Mesendoderm (in vitro differentiated cells): ENCODE results near the gene ASCC2.

ENCODE experiments used
- DNase-seq: peaks from one replicate; pipeline ENCODE4 v3.0.0; 2013
- H2AK5ac ChIP-seq: 2 replicates; pipeline ENCODE4 v1.6.1; 2013; ENCODE audit warnings: low read length, inconsistent platforms
- H2BK120ac ChIP-seq: 2 replicates; pipeline ENCODE4 v1.6.1; 2013; ENCODE audit warnings: low read depth, mild to moderate bottlenecking, low read length, moderate library complexity, mixed read lengths
- H2BK15ac ChIP-seq: replicated peaks from 2 replicates; pipeline ENCODE4 v1.6.1; 2013; ENCODE audit warnings: low read depth, mild to moderate bottlenecking, moderate library complexity
- H2BK5ac ChIP-seq: 2 replicates; pipeline ENCODE4 v1.6.1; 2013; ENCODE audit warnings: low read length, inconsistent platforms
- H3K18ac ChIP-seq: 2 replicates; pipeline ENCODE4 v1.6.1; 2013; ENCODE audit warnings: mild to moderate bottlenecking, low read length, mixed read lengths
- H3K23ac ChIP-seq: one replicate; pipeline ENCODE4 v1.6.1; 2013; ENCODE audit warnings: low read length
- H3K27ac ChIP-seq: 2 replicates; pipeline ENCODE4 v1.5.1; 2013; ENCODE audit warnings: low read depth, mild to moderate bottlenecking, inconsistent platforms, low read length, moderate library complexity
- H3K27me3 ChIP-seq: 2 replicates; pipeline ENCODE4 v1.6.1; 2013; ENCODE audit warnings: low read length, control low read depth, mild to moderate bottlenecking, inconsistent platforms; ENCODE audit not compliant: insufficient read depth, poor library complexity
- H3K36me3 ChIP-seq: 2 replicates; pipeline ENCODE4 v1.6.1; 2013; ENCODE audit warnings: low read length, inconsistent platforms; ENCODE audit not compliant: control insufficient read depth, insufficient read depth
- H3K4ac ChIP-seq: one replicate; pipeline ENCODE4 v1.6.1; 2013; ENCODE audit warnings: low read depth, mild to moderate bottlenecking, low read length, moderate library complexity
- H3K4me1 ChIP-seq: 2 replicates; pipeline ENCODE4 v1.6.1; 2013; ENCODE audit warnings: low read depth, low read length, inconsistent platforms; ENCODE audit not compliant: control insufficient read depth
- H3K4me2 ChIP-seq: 2 replicates; pipeline ENCODE4 v1.6.1; 2013; ENCODE audit warnings: low read length
- H3K4me3 ChIP-seq: 2 replicates; pipeline ENCODE4 v1.5.1; 2013; ENCODE audit warnings: mild to moderate bottlenecking, low read length
- H3K56ac ChIP-seq: one replicate; pipeline ENCODE4 v1.6.1; 2013; ENCODE audit warnings: low read length
- H3K79me1 ChIP-seq: 2 replicates; pipeline ENCODE4 v1.6.1; 2013; ENCODE audit warnings: low read length, inconsistent platforms
- H3K79me2 ChIP-seq: 2 replicates; pipeline ENCODE4 v1.6.1; 2013; ENCODE audit warnings: mild to moderate bottlenecking, low read length; ENCODE audit not compliant: control insufficient read depth, insufficient read depth
- H3K9ac ChIP-seq: 2 replicates; pipeline ENCODE4 v1.6.1; 2013; ENCODE audit warnings: low read length, inconsistent platforms
- H4K5ac ChIP-seq: one replicate; pipeline ENCODE4 v1.6.1; 2013; ENCODE audit warnings: low read length
- H4K8ac ChIP-seq: one replicate; pipeline ENCODE4 v1.6.1; 2013; ENCODE audit warnings: low read depth, mild to moderate bottlenecking, control low read depth, low read length, moderate library complexity
- WGBS: extraction: QIAGEN DNeasy Blood & Tissue Kit; methylation state at CpG from one replicate; pipeline ENCODE4 v1.1.7; 2013; ENCODE audit warnings: low lambda C conversion rate, missing lambda C conversion rate; ENCODE audit not compliant: insufficient coverage; ENCODE audit errors: extremely low coverage; 5-methylcytosine and 5-hydroxymethylcytosine counted together

The ASCC2 gene

DNA sequence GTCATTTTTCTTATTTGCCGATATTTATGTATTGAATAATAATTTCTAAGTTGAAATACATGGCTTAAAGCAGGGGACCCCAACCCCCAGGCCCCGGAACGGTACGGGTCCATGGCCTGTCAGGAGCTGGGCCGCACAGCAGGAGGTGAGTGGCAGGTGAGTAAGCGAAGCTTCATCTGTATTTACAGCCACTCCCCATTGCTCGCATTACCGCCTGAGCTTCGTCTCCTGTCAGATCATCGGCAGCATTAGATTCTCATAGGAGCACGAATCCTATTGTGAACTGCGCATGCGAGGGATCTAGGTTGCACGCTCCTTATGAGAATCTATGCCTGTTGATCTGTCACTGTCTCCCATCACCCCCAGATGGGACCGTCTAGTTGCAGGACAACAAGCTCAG is 75.8 kb downstream of the ASCC2 start:
- no peak overlapping the region for H2BK5ac ChIP-seq
- H3K79me1 ChIP-seq = no peaks in the 10 kb centered on the region
- no peak overlapping the region for H3K56ac ChIP-seq
- H3K4me2 ChIP-seq = no peak overlapping the region
- no peak overlapping the region for H3K18ac ChIP-seq
- H3K4me3 ChIP-seq = no peak overlapping the region
- H3K9ac ChIP-seq = no peak overlapping the region
- no peak overlapping the region for H2BK15ac ChIP-seq
- no peak for DNase-seq
- H3K36me3 ChIP-seq = no peaks in the 10 kb centered on the region
- H3K23ac ChIP-seq = no peak overlapping the region
- no peak overlapping the region for H2BK120ac ChIP-seq
- WGBS = no CpG with 5 or more reads among the region's 15 CpGs
- no peak overlapping the region for H4K8ac ChIP-seq
- H3K4me1 ChIP-seq = no peaks in the 10 kb centered on the region
- no peak overlapping the region for H4K5ac ChIP-seq
- H2AK5ac ChIP-seq = no peak overlapping the region
- no peaks in the 10 kb centered on the region for H3K79me2 ChIP-seq
- no peak overlapping the region for H3K4ac ChIP-seq
- H3K27me3 ChIP-seq = no peaks in the 10 kb centered on the region
- H3K27ac ChIP-seq = no peak overlapping the region

DNA sequence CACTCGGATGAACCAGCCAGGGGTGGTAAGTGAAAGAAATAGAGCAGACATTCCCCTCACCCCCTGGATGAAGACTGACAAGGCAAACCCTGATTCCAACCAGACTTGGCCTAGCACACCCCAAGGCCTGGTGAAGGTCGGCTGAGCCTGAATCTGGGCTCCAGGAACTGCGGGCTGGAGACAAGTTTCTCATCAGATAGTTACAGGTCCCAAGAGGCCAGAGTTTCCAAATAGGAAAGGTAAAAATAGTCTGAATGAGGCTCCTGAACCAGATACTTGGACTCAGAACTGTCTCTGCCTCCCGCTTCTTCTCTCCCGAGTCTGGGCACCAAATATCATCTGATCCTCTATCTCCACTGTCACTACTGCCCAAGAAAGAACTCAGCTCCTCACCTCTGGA is 79.1 kb downstream of the ASCC2 start:
- no peak for DNase-seq
- Histone ChIP-seq H3K36me3 (no peaks in the 10 kb centered on the region), H3K79me2 (no peaks in the 10 kb centered on the region), H4K5ac (no peak overlapping the region), H3K79me1 (no peaks in the 10 kb centered on the region), H3K4me2 (no peak overlapping the region), H3K27ac (no peak overlapping the region), H2BK5ac (no peak overlapping the region), H3K23ac (no peak overlapping the region), H3K56ac (no peak overlapping the region), H4K8ac (no peak overlapping the region), H2AK5ac (no peak overlapping the region), H3K9ac (no peak overlapping the region), H3K4me3 (no peak overlapping the region), H2BK120ac (no peak overlapping the region), H3K4me1 (no peaks in the 10 kb centered on the region), H2BK15ac (no peak overlapping the region), H3K27me3 (no peaks in the 10 kb centered on the region), H3K18ac (no peak overlapping the region), H3K4ac (no peak overlapping the region)
- WGBS = no CpG with 5 or more reads among the region's 5 CpGs

DNA sequence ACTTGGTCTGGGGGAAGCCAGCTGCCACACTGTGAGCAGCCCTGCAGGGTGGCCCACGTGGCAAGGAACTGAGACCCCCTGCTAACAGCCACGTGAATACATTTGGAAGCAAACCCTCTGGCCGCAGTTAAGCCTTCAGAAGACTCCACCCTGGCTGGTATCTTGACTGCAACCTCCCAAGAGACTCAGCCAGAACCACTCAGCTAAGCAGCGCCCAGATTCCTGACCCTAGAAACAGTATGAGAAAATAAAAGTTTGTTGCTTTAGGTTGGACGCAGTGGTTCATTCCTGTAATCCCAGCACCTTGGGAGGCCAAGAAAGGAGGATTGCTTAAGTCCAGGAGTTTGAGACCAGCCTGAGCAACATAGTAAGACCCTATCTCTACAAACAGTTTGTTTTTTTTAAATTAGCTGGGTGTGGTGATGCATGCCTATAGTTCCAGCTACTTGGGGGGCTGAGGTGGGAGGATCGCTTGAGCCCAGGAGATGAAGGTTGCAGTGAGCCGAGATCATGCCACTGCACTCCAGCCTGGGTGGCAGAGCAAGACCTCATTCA is 79.9 kb downstream of the ASCC2 start:
- no peak overlapping the region for H4K8ac ChIP-seq
- no peak overlapping the region for H2AK5ac ChIP-seq
- H3K9ac ChIP-seq = no peak overlapping the region
- H2BK15ac ChIP-seq = no peak overlapping the region
- no peak overlapping the region for H2BK120ac ChIP-seq
- no peak overlapping the region for H3K4ac ChIP-seq
- DNase-seq = no peak
- no peak overlapping the region for H3K56ac ChIP-seq
- no peak overlapping the region for H3K4me2 ChIP-seq
- H2BK5ac ChIP-seq = no peak overlapping the region
- no peaks in the 10 kb centered on the region for H3K27me3 ChIP-seq
- H3K27ac ChIP-seq = no peak overlapping the region
- H3K23ac ChIP-seq = no peak overlapping the region
- no peaks in the 10 kb centered on the region for H3K79me1 ChIP-seq
- no peak overlapping the region for H3K4me3 ChIP-seq
- H3K36me3 ChIP-seq = no peaks in the 10 kb centered on the region
- H3K18ac ChIP-seq = no peak overlapping the region
- no CpG with 5 or more reads among the region's 7 CpGs for WGBS
- H3K79me2 ChIP-seq = no peaks in the 10 kb centered on the region
- H4K5ac ChIP-seq = no peak overlapping the region
- H3K4me1 ChIP-seq = no peaks in the 10 kb centered on the region

DNA sequence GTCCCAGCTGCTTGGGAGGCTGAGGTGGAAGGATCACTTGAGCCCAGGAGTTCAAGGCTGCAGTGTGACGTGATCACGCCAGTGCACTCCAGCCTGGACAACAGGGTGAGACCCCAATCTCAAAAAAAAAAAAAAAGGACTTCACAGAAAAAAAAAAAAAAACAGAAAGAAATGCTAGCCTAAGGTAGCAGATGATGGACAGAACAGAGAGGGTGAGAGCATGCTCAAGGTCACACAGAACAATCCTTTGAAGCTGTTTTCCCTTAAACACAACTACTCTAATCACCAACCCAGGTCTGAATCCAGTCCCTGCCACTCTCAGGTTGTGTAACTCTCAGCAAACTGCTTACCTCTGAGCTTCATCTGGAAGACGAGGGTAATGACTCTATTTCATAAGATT is 81.0 kb downstream of the ASCC2 start:
- Histone ChIP-seq H4K5ac (no peak overlapping the region), H2BK15ac (no peak overlapping the region), H3K27ac (no peak overlapping the region), H2BK120ac (no peak overlapping the region), H3K4me2 (no peak overlapping the region), H3K56ac (no peak overlapping the region), H3K79me1 (no peaks in the 10 kb centered on the region), H3K23ac (no peak overlapping the region), H3K4me3 (no peak overlapping the region), H4K8ac (no peak overlapping the region), H3K4me1 (no peaks in the 10 kb centered on the region), H3K36me3 (no peaks in the 10 kb centered on the region), H2AK5ac (no peak overlapping the region), H3K9ac (no peak overlapping the region), H3K79me2 (no peaks in the 10 kb centered on the region), H3K27me3 (no peaks in the 10 kb centered on the region), H3K18ac (no peak overlapping the region), H2BK5ac (no peak overlapping the region), H3K4ac (no peak overlapping the region)
- no CpG with 5 or more reads among the region's 3 CpGs for WGBS
- no peak for DNase-seq

DNA sequence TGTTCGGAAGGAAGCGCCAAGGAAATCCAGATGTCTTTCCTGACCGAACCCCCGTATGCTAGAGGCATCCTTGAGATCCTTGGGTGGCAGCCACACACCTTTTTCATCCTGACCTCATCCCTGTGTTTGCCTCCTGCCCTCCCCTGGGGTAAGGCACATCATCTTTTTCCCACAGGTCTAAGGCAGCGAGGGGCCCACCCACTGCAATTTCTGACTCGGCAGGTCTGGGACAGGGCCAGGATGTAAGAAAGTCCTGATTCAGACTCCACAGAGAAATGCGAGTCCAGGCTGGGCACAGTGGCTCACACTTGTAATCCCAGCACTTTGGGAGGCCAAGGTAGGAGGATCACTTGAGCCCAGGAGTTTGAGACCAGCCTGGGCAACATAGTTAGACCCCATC is 81.7 kb downstream of the ASCC2 start:
- Histone ChIP-seq H3K79me1 (no peaks in the 10 kb centered on the region), H3K79me2 (no peaks in the 10 kb centered on the region), H3K36me3 (no peaks in the 10 kb centered on the region), H3K4me1 (no peaks in the 10 kb centered on the region), H3K27me3 (no peaks in the 10 kb centered on the region), H3K23ac (no peak overlapping the region), H3K27ac (no peak overlapping the region), H3K56ac (no peak overlapping the region), H2BK5ac (no peak overlapping the region), H2AK5ac (no peak overlapping the region), H3K4me3 (no peak overlapping the region), H4K8ac (no peak overlapping the region), H3K4ac (no peak overlapping the region), H2BK15ac (no peak overlapping the region), H2BK120ac (no peak overlapping the region), H3K18ac (no peak overlapping the region), H3K4me2 (no peak overlapping the region), H3K9ac (no peak overlapping the region), H4K5ac (no peak overlapping the region)
- no peak for DNase-seq
- no CpG with 5 or more reads among the region's 7 CpGs for WGBS

DNA sequence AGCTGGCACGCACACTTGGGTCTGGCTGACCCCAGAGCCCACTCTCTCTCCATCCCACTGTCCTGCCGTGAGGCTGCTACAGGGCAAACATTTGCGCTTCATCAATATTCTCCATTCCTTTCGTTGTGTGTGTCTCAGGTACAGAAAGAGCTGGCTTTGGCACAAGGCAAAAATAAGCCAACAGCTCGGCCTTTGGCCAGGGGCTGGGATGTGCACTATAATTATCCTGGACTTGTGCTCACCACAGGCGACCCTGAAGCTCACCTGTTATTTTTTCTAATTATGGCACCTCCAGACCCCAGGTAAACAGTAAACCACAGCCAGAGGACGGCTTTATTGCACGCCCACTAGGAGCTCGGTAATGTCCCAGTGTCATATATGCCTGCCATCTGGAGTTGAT is 82.2 kb downstream of the ASCC2 start:
- H3K79me1 ChIP-seq = no peaks in the 10 kb centered on the region
- H3K56ac ChIP-seq = no peak overlapping the region
- WGBS = no CpG with 5 or more reads among the region's 9 CpGs
- H3K27ac ChIP-seq = no peak overlapping the region
- H3K9ac ChIP-seq = no peak overlapping the region
- no peaks in the 10 kb centered on the region for H3K36me3 ChIP-seq
- no peak overlapping the region for H2BK120ac ChIP-seq
- H3K23ac ChIP-seq = no peak overlapping the region
- no peaks in the 10 kb centered on the region for H3K4me1 ChIP-seq
- H3K4me3 ChIP-seq = no peak overlapping the region
- H3K18ac ChIP-seq = no peak overlapping the region
- no peak overlapping the region for H2AK5ac ChIP-seq
- no peaks in the 10 kb centered on the region for H3K79me2 ChIP-seq
- H3K27me3 ChIP-seq = no peaks in the 10 kb centered on the region
- no peak overlapping the region for H2BK15ac ChIP-seq
- no peak overlapping the region for H4K8ac ChIP-seq
- no peak overlapping the region for H3K4me2 ChIP-seq
- no peak for DNase-seq
- no peak overlapping the region for H4K5ac ChIP-seq
- no peak overlapping the region for H2BK5ac ChIP-seq
- no peak overlapping the region for H3K4ac ChIP-seq
